SK-N-SH (cell line): ENCODE data around the gene BBLN.

Source experiments
- EZH2phosphoT487 ChIP-seq: fragments of 200-600 bp; sonication (generic); IDR thresholded peaks from 2 replicates; pipeline ENCODE4 v1.6.1; 2017; ENCODE audit warnings: low read depth, mixed run types, mild to moderate bottlenecking, antibody characterized with exemption, moderate library complexity, borderline replicate concordance
- FOXM1 ChIP-seq: IDR thresholded peaks from 2 replicates; pipeline ENCODE4 v1.4.0; 2012; ENCODE audit warnings: low read depth, mild to moderate bottlenecking
- SIN3A ChIP-seq: IDR thresholded peaks from 2 replicates; pipeline ENCODE4 v1.6.1; 2012; ENCODE audit warnings: low read depth, mild to moderate bottlenecking, low read length, moderate library complexity, borderline replicate concordance
- TF ChIP-seq, protein P1 (sequence below): fragments of 200-600 bp; sonication (generic); IDR thresholded peaks from 2 replicates; pipeline ENCODE4 v1.6.1; 2017; ENCODE audit warnings: antibody characterized with exemption, mild to moderate bottlenecking, moderate library complexity

DNA sequence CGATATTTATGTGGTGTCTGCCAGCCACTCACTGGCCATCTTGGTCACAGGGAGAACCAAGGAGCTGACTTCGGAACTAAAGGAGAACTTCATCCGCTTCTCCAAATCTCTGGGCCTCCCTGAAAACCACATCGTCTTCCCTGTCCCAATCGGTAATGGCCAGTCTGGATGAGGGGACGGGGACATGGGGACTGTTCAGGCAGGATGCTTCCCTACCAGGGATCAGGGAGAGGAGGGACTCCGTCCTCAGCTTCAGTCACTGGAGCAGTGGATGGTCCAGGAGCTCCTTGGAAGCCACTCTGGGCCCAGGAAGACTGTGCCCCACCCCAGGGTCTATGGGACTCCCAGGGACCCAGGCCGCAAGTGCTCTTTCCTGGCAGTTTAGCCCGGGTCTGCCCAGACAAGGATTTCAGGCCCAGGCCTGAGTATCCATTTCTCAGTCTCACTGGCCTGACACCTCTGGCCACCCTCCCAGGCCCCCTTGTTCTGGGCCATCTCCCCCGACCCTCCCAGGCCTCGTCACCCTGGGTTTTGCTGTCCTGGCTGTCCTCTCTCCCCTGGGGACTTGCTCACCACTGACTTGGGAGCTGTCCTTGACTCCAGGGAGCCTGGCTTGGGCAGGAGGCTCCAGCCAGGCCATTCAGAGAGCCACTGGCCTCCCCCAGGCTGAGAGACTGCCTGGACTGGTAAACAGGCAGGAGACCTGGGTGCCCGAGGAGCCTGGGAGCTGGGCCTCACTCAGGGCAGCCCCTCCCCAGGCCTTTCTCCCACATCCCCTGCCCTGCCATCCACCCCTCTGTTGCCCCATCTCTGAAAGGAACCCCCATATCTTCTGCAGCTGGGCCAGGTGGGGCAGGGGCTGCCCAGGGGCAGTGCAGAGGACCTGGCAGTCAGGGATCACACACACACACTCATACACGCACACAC is 7.7 kb upstream of the BBLN start:
- TF ChIP-seq, protein P1, sequence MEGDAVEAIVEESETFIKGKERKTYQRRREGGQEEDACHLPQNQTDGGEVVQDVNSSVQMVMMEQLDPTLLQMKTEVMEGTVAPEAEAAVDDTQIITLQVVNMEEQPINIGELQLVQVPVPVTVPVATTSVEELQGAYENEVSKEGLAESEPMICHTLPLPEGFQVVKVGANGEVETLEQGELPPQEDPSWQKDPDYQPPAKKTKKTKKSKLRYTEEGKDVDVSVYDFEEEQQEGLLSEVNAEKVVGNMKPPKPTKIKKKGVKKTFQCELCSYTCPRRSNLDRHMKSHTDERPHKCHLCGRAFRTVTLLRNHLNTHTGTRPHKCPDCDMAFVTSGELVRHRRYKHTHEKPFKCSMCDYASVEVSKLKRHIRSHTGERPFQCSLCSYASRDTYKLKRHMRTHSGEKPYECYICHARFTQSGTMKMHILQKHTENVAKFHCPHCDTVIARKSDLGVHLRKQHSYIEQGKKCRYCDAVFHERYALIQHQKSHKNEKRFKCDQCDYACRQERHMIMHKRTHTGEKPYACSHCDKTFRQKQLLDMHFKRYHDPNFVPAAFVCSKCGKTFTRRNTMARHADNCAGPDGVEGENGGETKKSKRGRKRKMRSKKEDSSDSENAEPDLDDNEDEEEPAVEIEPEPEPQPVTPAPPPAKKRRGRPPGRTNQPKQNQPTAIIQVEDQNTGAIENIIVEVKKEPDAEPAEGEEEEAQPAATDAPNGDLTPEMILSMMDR: no peak
- TF ChIP-seq EZH2phosphoT487 (no peak), SIN3A (no peak), FOXM1 (no peak)
